Esophagus squamous epithelium (tissue), 5 donors: Measurements from ENCODE around the gene CELF1. TPM values are rescaled to one million over a fixed set of nuclear protein-coding genes. Genes with fewer than 3 reads are reported as not detected.

Experiments
- DNase-seq: peaks from one replicate; lab custom pipeline; 2025; lab: John Stamatoyannopoulos, UW
- H3K27ac ChIP-seq, 4 donors: fragments of 200-600 bp; sonication (generic); one replicate each; pipeline ENCODE4 v1.5.1; 2016 to 2019; ENCODE audit warnings: mild to moderate bottlenecking in 1 of 4
- H3K27me3 ChIP-seq, 4 donors: fragments of 200-600 bp; sonication (generic); 1 replicate in 3 of 4; 2 replicates in 1 of 4; pipeline versions ENCODE4 v1.5.1 to v1.6.0; 2017 to 2021; ENCODE audit warnings: antibody characterized with exemption in 1 of 4
- H3K36me3 ChIP-seq, 3 donors: fragments of 200-600 bp; sonication (generic); one replicate each; pipeline ENCODE4 v1.5.1; 2016 to 2019
- H3K4me1 ChIP-seq, 3 donors: fragments of 200-600 bp; sonication (generic); one replicate each; pipeline ENCODE4 v1.5.1; 2017 to 2019
- H3K4me3 ChIP-seq, 4 donors: fragments of 200-600 bp; sonication (generic); 1 replicate in 3 of 4; 2 replicates in 1 of 4; pipeline ENCODE4 v1.5.1; 2016 to 2019; ENCODE audit warnings: mild to moderate bottlenecking in 2 of 4, moderate library complexity in 1 of 4
- H3K9me3 ChIP-seq, 3 donors: fragments of 200-600 bp; sonication (generic); one replicate each; pipeline ENCODE4 v1.5.1; 2016 to 2019
- CTCF ChIP-seq, 6 experiments: fragments of 450-650 bp in 4 of 6; fragments of 200-600 bp in 2 of 6; sonication (generic) in 2 of 6; IDR thresholded peaks; one replicate each; pipeline ENCODE4 v1.5.1; 2016 to 2019; ENCODE audit warnings: antibody characterized with exemption in 6 of 6, mild to moderate bottlenecking in 4 of 6, moderate library complexity in 4 of 6
- POLR2A ChIP-seq, 4 donors: fragments of 450-650 bp; IDR thresholded peaks; one replicate each; pipeline ENCODE4 v1.6.1; 2017; ENCODE audit warnings: antibody characterized with exemption in 4 of 4, mild to moderate bottlenecking in 4 of 4, moderate library complexity in 3 of 4
- WGBS, 2 donors: methylation state at CpG; one replicate each; pipeline ENCODE4 v1.1.5; 2018; 5-methylcytosine and 5-hydroxymethylcytosine counted together
- intact Hi-C: fragments of 100-400 bp; cut with DNase I; formaldehyde crosslinking; loops from one replicate; pipeline ENCODE4 v1.15.0; 2022
- total RNA-seq, 4 donors: library from RNA; depleted of rRNA; stranded (reverse); fragments of >200 nt; gene quantifications; one replicate each; pipeline ENCODE4 v1.1.0, GENCODE V29; 2016
- donor health status: DM: yes; HTN: yes; CAD: no.

The CELF1 gene
- total RNA-seq, 4 donors from 2014 or later: 50.4 to 88.9 (median 64.1) TPM

- no peak for DNase-seq
- intact Hi-C loops: no loop called here
- Histone ChIP-seq H3K36me3 (peaks cover 45 to 100% (median 68%) of the 10 kb centered on the region in 3 donors), H3K27me3 (no peaks in the 10 kb centered on the region), H3K27ac (no peak overlapping the region), H3K4me1 (peaks cover 6 to 32% (median 14%) of the 10 kb centered on the region in 3 donors), H3K4me3 (no peak overlapping the region), H3K9me3 (no peaks in the 10 kb centered on the region)
- WGBS, 2 donors: 88 to 93% methylated on average over 6 of the region's 6 CpGs
- TF ChIP-seq POLR2A (IDR thresholded peaks at IDR 0.05) (no peak), CTCF (IDR thresholded peaks at IDR 0.05) (no peak)
Measured at GRCh38 chr11:47480762-47481161, 72.2 kb downstream of the CELF1 start.

- intact Hi-C loops: no loop called here
- Histone ChIP-seq H3K9me3 (no peaks in the 10 kb centered on the region), H3K4me1 (peaks cover 6 to 32% (median 14%) of the 10 kb centered on the region in 3 donors), H3K36me3 (peaks cover 35 to 100% (median 68%) of the 10 kb centered on the region in 3 donors), H3K27me3 (no peaks in the 10 kb centered on the region), H3K27ac (no peak overlapping the region), H3K4me3 (no peak overlapping the region)
- WGBS, 2 donors: 73 to 93% methylated on average over 5 of the region's 5 CpGs
- DNase-seq: no peak
- no peak for TF ChIP-seq POLR2A (IDR thresholded peaks at IDR 0.05)
- TF ChIP-seq CTCF (IDR thresholded peaks at IDR 0.05): no peak
Measured at GRCh38 chr11:47478651-47479329, 74.1 kb downstream of the CELF1 start.

GRCh38 chr11:47477753-47478152, 75.2 kb downstream of the CELF1 start:
- no peak overlapping the region for H3K4me3 ChIP-seq
- 45 to 52% methylated on average over 4 of the region's 4 CpGs for WGBS, 2 donors
- no peaks in the 10 kb centered on the region for H3K27me3 ChIP-seq
- peaks cover 33 to 100% (median 65%) of the 10 kb centered on the region in 3 donors for H3K36me3 ChIP-seq
- H3K4me1 ChIP-seq: peaks cover 6 to 32% (median 14%) of the 10 kb centered on the region in 3 donors
- peak overlapping the region in 2 of 4 donors; percentile 26 to 45 for H3K27ac ChIP-seq
- no peak for DNase-seq
- intact Hi-C loops: no loop called here
- no peaks in the 10 kb centered on the region for H3K9me3 ChIP-seq
- TF ChIP-seq CTCF (IDR thresholded peaks at IDR 0.05) (no peak), POLR2A (IDR thresholded peaks at IDR 0.05) (no peak)

- DNase-seq: no peak
- TF ChIP-seq POLR2A (IDR thresholded peaks at IDR 0.05) (no peak), CTCF (IDR thresholded peaks at IDR 0.05) (no peak)
- Histone ChIP-seq H3K36me3 (peaks cover 30 to 100% (median 65%) of the 10 kb centered on the region in 3 donors), H3K9me3 (no peaks in the 10 kb centered on the region), H3K27me3 (no peaks in the 10 kb centered on the region), H3K27ac (peak overlapping the region in 1 of 4 donors; percentile 26), H3K4me3 (no peak overlapping the region), H3K4me1 (peaks cover 6 to 32% (median 14%) of the 10 kb centered on the region in 3 donors)
- intact Hi-C loops: no loop called here
Measured at GRCh38 chr11:47477323-47477722, 75.6 kb downstream of the CELF1 start.

GRCh38 chr11:47470671-47471070, 82.3 kb downstream of the CELF1 start:
- Histone ChIP-seq H3K4me3 (no peak overlapping the region), H3K27ac (peak overlapping the region in 2 of 4 donors; percentile 42 to 83), H3K36me3 (peaks cover 19 to 100% (median 45%) of the 10 kb centered on the region in 3 donors), H3K27me3 (no peaks in the 10 kb centered on the region), H3K4me1 (peaks cover 7 to 42% (median 19%) of the 10 kb centered on the region in 3 donors), H3K9me3 (no peaks in the 10 kb centered on the region)
- TF ChIP-seq CTCF (IDR thresholded peaks at IDR 0.05) (no peak), POLR2A (IDR thresholded peaks at IDR 0.05) (no peak)
- intact Hi-C loops: no loop called here
- DNase-seq: no peak
- 81 to 94% methylated on average over 4 of the region's 4 CpGs for WGBS, 2 donors
